Coronary artery (tissue), 2 donors: ENCODE results near the gene IGSF23.

Experiments
- DNase-seq: peaks from one replicate; pipeline ENCODE4 v3.0.0-alpha.2; 2017; ENCODE audit warnings: low spot score
- H3K27ac ChIP-seq, 2 donors: fragments of 200-600 bp; sonication (generic); one replicate each; pipeline ENCODE4 v1.5.1; 2016 to 2019
- H3K4me3 ChIP-seq: fragments of 200-600 bp; sonication (generic); 2 replicates; pipeline ENCODE4 v1.5.1; 2016; ENCODE audit warnings: mild to moderate bottlenecking, moderate library complexity
- CTCF ChIP-seq: fragments of 200-600 bp; sonication (generic); IDR thresholded peaks from one replicate; pipeline ENCODE4 v1.5.1; 2019; ENCODE audit warnings: antibody characterized with exemption

IGSF23 gene

GRCh38 chr19:44617110-44617880, 3.9 kb downstream of the IGSF23 start:
- TF ChIP-seq CTCF, result no peak
- Histone ChIP-seq H3K4me3 (no peak overlapping the region), H3K27ac (no peak overlapping the region)
- no peak for DNase-seq

DNA sequence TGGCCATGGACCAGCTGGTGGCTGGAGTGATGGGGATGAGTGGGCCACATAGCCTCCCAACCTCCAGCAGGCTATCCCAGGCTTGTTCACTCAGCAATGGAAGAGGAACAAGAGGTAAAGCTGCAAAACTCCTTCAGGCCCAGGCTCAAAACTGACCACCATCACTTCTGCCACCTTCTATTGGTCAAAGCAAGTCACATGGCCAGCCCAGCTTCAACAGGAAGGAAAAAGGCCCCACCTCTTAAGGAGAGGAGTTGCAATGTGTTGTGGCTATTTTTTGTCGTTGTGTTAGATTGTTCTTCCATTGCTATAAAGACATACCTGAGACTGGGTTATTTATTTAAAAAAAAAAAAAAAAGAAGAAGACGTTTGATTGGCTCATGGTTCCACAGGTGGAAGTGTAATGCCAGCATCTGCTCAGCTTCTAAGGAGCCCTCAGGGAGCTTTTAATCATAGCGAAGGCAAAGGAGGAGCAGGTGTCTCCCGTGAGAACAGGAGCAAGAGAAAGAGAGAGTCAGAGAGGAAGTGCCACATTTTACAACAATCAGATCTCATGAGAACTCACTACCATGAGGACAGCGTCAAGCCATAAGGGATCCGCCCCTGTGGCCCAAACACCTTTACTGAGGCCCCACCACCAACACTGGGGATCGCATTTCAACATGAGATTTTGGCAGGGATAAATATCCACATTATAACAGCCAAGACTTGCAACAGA, 5.4 kb downstream of the IGSF23 start:
- Histone ChIP-seq H3K4me3 (no peak overlapping the region), H3K27ac (no peak overlapping the region)
- TF ChIP-seq CTCF, result no peak
- DNase-seq, result no peak

- H3K4me3 ChIP-seq, result no peak overlapping the region
- DNase-seq, result no peak
- H3K27ac ChIP-seq, result no peak overlapping the region
- no peak for TF ChIP-seq CTCF
Measured at GRCh38 chr19:44620667-44621066, 7.3 kb downstream of the IGSF23 start.

DNA sequence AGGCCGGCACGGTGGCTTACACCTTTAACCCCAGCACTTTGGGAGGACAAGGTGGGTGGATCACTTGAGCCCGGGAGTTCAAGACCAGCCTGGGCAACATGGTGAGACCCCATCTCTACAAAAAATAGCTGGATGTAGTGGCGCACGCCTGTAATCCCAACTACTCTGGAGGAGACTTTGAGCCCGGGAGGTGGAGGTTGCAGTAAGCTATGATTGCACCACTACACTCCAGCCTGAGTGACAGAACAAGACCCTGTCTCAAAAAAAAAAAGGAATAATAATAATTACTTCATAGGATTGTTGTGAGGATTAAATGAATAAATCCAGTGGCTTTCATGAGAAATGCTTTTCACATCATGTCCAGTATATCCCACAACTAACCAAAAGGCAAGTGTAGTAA, 8.0 kb downstream of the IGSF23 start:
- H3K27ac ChIP-seq, result no peak overlapping the region
- TF ChIP-seq CTCF, result no peak
- H3K4me3 ChIP-seq, result no peak overlapping the region
- no peak for DNase-seq

DNA sequence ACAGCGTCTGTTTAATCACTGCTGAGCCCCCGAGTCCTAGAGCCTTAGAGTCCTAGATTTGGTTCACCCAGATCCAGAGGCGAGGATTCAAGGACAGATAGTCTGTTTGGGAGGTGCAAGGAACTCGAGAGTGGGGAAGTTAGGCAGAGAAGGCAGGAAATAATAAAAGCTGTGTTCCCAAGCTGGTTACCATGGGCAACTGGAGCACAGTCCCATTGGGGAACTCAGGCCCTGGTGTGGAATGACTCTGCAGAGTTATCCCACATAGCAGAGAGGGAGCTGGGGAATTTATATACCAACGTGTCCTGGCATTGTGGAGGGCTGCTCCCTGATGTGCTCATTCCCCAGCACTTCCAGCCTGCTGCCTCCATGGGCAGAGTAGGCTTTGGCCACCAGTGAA, 9.7 kb downstream of the IGSF23 start:
- H3K4me3 ChIP-seq, result no peak overlapping the region
- no peak for TF ChIP-seq CTCF
- DNase-seq, result no peak
- peak overlapping the region in 1 of 2 donors; percentile 7 for H3K27ac ChIP-seq

DNA sequence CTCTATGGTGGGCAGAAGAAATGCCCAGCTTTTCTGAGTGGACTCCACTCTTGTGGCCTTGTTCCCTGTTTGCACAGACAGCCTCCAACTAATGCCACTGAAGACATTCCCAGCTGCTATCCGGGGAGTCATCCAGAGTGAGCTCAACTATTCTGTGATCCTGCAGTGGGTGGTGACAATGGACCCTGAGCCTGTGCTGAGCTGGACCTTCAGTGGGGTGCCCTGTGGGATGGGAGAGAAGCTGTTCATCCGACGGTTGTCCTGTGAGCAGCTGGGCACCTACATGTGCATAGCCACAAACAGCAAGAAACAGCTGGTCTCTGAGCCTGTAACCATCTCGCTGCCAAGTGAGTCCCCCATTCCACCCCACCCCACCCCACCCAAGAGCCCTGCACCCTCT, 10.3 kb downstream of the IGSF23 start:
- Histone ChIP-seq H3K27ac (no peak overlapping the region), H3K4me3 (no peak overlapping the region)
- no peak for DNase-seq
- no peak for TF ChIP-seq CTCF
